Body of pancreas (tissue), 4 donors: ENCODE results near the gene ZNF79.

Experiments used
- CTCF ChIP-seq, 7 experiments: fragments of 450-650 bp in 4 of 7; fragments of 200-600 bp in 3 of 7; sonication (generic) in 3 of 7; IDR thresholded peaks; one replicate each; pipeline ENCODE4 v1.5.1; 2016 to 2019; ENCODE audit warnings: antibody characterized with exemption in 7 of 7
- POLR2A ChIP-seq, 3 donors: fragments of 450-650 bp; IDR thresholded peaks; one replicate each; pipeline ENCODE4 v1.6.1; 2016; ENCODE audit warnings: antibody characterized with exemption in 3 of 3, mild to moderate bottlenecking in 2 of 3

DNA sequence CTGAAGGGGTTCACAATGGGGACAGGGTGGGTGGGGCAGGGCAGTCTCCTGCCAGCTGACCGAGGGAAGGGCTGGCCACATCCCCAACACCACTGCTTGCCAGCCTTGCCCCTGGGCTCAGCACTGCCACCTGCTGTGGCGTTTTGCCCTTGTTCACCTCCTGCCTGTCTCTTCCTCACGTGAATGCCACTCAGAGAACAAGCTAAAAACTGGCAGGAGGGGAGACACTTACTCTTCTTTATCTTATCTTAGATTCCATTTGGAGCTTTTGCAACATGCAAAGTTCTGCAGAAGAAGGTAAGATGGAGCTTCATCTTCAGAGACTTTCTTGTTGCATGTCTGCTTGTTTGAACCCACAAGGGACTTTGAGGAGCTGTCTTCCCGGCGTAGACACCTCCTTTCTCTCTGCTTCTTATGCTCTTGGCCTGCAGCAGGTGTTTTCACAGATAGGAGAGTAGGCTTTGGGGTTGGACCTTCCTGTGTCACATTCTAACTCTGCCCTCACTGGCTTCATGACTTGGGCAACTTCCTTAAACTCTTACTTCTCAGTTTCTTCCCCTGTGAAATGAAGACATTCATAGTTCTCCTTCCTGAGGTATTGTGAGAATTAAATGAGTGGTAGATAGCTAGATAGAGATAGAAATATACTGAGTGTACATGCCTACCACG, 31.3 kb downstream of the ZNF79 start:
- TF ChIP-seq POLR2A (IDR thresholded peaks at IDR 0.05), result no peak
- peak in 6 of 7 experiments; percentile 14 to 36 (median 27) for TF ChIP-seq CTCF (IDR thresholded peaks at IDR 0.05)
